HG02588 (cell line): ENCODE results near the gene EEPD1.
"Not testable (repeated sequence)": the region's sequence is repeated elsewhere in the genome, so short reads cannot be mapped to it uniquely, and the experiment has no call there.

Source experiments
- ATAC-seq: cut with Tn5 transposase; IDR thresholded peaks from one replicate; pipeline ENCODE4 v1.9.1; 2021; ENCODE audit warnings: mild to moderate bottlenecking, moderate library complexity; ENCODE audit not compliant: unreplicated experiment

EEPD1 gene

DNA sequence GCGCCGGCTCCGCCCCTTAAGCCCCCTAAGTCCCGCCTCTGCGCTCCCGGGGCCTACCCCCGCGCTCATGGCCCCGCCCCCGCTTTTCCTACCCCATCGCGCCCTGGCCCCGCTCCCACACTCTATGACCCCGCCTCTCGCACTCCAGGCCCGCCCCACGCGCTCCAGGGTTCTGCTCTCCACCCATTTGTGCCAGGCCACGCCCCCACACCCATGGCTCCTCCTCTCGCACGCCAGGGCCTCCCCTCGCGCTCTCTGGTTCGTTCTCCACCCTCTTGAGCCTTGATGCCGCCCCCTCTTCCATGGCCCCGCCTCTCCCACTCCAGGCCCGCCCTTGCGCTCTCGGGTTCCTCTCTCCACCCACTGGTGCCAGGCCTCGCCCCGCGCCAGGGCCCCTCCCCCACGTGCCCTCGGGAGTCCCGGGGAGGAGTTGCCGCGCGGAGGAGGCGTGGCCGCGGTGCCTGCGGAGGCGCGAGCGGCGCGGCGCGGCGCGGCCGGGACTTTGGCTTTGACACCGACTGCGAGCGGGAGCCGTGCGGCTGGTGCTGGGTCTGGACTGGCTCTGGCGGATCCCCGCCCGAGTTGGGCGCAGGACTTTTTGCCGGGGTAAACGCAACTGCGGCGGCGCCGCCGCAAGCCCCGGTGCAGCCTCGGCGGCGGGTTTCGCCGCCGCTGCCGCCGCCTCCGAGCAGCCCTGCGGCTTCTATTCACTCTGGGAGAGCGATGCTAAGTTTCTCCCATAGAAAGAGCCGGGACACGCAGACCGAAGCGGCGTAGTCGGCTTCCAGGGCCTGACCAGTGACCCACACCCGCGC is at the start of gene EEPD1:
Gene EEPD1 (plus strand): TSS at position 499 of the 815 bp plus-strand sequence. CDS start 1,071 bp downstream, outside the sequence.
- ATAC-seq: peak; percentile 95

- no peak for ATAC-seq
Observed at GRCh38 chr7:36103837-36104561, 49.1 kb upstream of the EEPD1 start.

GRCh38 chr7:36106972-36107908 is 45.8 kb upstream of the EEPD1 start:
- ATAC-seq: not testable (repeated sequence)

DNA sequence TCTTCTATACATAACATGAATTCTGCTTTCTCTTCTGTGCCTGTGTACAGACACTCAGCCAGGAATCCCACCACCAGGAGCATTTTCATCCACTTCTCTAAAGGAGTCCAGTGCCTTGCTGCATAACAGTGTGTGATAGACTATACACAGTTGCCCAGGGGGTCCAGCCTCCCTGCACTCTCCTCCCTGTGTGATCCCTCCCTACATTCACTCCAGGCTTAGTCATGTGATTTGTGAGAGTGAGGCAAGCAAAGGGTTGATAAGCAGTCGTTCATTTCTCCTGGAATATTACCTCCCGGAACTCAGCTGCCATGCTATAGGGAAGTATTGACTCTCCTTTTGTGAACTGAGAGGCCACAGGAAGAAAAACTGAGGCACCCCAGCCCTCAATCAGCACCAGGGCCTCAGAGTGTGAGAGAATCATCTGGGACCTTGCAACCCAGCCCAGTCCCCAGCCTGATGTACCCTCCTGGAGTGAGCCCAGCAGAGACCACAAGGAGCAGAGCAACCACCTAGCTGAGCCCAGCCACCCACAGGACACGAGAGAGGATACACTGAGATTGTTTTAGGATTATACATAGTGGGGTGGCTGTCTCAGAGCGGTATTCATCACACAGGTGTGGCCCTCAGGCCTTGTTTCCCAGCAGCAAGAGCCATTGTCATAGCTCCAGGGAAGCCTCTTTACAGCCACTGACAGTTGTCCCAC is 45.0 kb upstream of the EEPD1 start:
- ATAC-seq: no peak

- ATAC-seq: no peak
Observed at GRCh38 chr7:36109013-36109627, 43.9 kb upstream of the EEPD1 start.

- no peak for ATAC-seq
Observed at GRCh38 chr7:36110584-36110983, 42.5 kb upstream of the EEPD1 start.

GRCh38 chr7:36112969-36113368 is 40.1 kb upstream of the EEPD1 start:
- no peak for ATAC-seq

DNA sequence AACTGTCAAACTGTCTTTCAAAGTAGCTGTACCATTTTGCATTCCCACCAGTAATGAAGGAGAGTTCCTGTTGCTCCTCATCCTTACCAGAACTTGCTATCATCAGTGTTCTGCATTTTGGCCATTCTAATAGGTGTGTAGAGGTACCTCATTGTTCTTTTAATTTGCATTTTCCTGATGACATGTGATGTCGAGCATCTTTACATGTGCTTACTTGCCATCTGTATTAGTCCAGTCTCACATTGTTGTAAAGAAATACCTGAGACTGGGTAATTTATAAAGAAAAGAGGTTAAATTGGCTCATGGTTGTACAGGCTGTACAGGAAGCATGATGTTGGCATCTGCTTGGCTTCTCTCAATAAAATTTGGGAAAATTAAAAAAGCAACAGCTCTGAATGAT is 38.7 kb upstream of the EEPD1 start:
- ATAC-seq: no peak

DNA sequence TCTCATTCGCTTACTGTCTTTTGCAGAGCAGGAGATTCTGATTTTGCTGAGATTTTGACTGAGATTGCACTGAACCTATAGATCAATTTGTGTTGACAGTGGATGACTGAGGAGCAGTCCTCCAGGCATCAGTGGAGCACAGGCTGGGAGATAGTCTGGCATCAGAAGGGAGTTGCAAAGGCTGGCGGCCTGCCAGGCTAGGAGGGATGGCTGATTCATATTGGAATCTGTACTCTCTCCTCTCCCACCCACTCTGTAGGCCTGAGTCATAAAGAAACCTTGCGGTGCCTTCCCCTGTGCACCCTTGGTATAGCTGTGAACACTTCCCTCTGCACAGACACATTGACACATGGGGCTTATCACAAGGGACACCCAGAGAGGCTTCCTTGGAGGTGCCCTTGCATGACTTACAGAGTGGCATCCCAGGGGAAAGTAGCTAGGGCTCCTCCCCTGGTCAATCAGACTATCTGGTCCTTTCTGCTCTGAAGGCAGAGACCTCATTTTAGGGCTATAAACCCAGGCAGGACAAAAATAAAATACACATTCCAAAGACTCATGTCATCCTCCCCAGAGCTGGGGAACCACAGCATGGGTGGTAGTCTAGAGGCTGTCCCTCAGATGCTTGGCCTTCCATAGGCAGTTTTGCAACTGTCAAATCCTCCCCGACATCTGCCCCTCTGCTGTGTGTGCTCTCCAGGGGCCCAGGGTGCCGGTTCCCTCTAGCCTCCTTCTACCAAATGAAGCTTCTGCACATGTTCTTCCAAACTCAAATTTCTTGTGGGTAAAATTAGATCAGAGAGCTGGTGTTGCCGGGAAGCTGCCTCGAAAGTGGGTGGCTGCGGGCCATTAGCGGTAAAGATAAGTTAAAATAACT is 37.4 kb upstream of the EEPD1 start:
- peak; percentile 99 for ATAC-seq

- ATAC-seq: no peak
Observed at GRCh38 chr7:36116347-36117202, 36.5 kb upstream of the EEPD1 start.

DNA sequence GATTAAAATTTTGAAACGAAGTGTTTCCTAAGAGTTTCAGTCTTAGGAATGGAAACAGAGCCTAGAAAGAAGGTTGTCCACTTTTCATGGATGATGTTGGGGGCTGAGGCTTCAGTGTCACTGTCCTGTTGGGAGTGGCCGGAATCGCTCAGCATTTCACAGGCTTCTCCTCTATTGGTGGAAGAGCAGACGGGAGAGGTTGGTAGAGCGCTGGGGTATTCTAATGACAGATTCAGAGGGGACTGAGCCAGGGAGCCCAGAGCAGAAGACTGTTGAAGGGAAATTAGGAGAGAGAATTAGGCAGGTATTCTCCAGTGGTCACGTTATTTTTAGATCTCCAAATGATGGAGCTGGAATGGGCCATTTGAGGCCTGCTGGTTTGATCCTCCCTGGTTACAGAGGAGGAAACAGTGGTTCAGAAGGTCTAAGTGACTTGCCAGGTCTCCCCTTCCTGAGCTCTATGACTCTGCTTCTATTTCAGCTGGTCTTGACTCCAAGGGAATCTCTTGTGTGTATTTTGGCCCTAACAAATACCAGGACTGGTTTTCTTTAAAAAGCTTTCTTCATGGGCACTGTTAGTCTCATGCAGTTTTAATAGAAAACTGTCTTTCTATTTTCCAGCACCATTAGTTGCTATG is 35.7 kb upstream of the EEPD1 start:
- no peak for ATAC-seq

GRCh38 chr7:36118344-36118743 is 34.7 kb upstream of the EEPD1 start:
- ATAC-seq: no peak

DNA sequence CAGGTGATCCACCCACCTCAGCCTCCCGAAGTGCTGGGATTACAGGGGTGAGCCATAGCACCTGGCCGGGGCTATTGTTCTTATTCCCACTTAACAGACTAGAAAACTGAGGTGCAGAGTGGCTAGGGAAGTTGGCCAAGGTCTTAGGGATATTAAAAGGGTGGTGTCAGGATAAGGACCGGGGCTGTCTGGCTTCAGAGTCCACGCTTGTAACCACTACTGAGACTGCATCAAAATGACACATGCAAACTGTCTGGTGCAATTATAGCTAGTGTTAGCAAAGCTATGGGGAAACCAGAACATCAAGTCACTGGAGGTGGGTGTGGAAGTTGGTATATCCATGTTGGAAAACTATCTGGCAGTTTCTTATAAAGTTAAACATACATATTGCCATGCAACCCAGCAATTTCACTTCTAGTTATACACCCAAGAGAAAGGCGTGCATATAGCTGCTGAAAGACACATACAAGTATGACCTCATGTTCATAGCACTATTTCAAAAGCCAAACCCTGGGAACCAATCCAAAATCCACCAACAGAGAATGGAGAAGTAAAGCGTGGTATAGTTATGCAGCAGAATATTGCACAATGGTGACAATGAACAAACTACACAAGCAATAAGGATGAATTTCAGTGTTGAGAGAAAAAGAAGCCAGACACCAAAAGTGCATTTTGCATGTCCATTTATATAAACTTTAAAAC is 33.9 kb upstream of the EEPD1 start:
- no peak for ATAC-seq

DNA sequence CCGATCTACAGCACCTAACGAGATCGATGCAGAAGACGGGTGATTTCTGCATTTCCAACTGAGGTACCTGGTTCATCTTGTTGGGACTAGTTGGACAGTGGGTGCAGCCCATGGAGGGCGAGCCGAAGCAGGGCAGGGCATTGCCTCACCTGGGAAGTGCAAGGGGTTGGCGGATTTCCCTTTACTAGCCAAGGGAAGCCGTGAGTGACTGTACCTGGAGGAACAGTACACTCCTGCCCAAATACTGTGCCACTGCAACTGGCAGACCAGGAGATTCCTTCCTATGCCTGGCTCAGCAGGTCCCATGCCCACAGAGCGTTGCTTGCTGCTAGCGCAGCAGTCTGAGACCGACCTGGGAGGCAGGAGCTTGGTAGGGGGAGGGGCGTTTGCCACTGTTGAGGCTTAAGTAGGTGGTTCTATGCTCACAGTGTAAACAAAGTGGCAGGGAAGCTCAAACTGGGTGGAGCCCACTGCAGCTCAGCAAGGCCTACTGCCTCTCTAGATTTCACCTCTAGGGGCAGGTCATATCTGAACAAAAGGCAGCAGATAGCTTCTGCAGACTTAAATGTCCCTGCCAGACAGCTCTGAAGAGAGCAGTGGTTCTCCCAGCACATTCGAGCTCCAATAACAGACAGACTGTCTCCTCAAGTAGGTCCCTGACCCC is 32.9 kb upstream of the EEPD1 start:
- ATAC-seq: not testable (repeated sequence)

DNA sequence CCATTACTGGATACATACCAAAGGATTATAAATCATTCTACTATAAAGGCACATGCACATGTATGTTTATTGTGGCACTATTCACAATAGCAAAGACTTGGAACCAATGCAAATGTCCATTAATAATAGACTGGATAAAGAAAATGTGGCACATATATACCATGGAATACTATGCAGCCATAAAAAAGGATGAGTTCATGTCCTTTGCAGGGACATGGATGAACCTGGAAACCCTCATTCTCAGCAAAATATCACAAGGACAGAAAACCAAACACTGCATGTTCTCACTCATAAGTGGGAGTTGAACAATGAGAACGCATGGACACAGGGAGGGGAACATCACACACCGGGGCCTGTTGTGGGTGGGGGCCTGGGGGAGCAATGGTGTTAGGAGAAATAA is 27.4 kb upstream of the EEPD1 start:
- ATAC-seq: not testable (repeated sequence)

GRCh38 chr7:36127075-36127740 is 25.8 kb upstream of the EEPD1 start:
- ATAC-seq: no peak
